HepG2 (cell line): ENCODE measurements around the gene VEPH1.

ENCODE experiments used
- EED ChIP-seq: sonication (generic); formaldehyde crosslinking; IDR thresholded peaks from 2 replicates; pipeline ENCODE4 v1.5.0; 2020; ENCODE audit warnings: mild to moderate bottlenecking, missing genetic modification reagents
- GABPB1 ChIP-seq: IDR thresholded peaks from 2 replicates; pipeline ENCODE4 v1.6.1; 2016; ENCODE audit warnings: mild to moderate bottlenecking, missing genetic modification reagents, moderate library complexity, missing compliant biosample characterization
- HOXA5 ChIP-seq: sonication (generic); formaldehyde crosslinking; IDR thresholded peaks from 2 replicates; pipeline ENCODE4 v1.4.0; 2020; ENCODE audit warnings: missing genetic modification reagents
- KDM3A ChIP-seq: IDR thresholded peaks from 2 replicates; pipeline ENCODE4 v1.6.1; 2018; ENCODE audit warnings: low read depth, missing compliant biosample characterization
- POLR2A ChIP-seq, 2 experiments: IDR thresholded peaks; 2 replicates each; pipeline ENCODE4 v1.6.1; 2011; ENCODE audit warnings: low read depth in 2 of 2, low read length in 2 of 2, mild to moderate bottlenecking in 1 of 2, moderate library complexity in 1 of 2; ENCODE audit not compliant: insufficient read depth in 1 of 2
- RBM39 ChIP-seq: fragments of 200-400 bp; formaldehyde crosslinking; IDR thresholded peaks from one replicate; pipeline ENCODE4 v1.6.1; 2018; ENCODE audit warnings: antibody characterized with exemption, mild to moderate bottlenecking, low read depth, low read length; ENCODE audit not compliant: poor library complexity, severe bottlenecking
- ZBTB33 ChIP-seq: sonication (generic); formaldehyde crosslinking; IDR thresholded peaks from 2 replicates; pipeline ENCODE4 v1.4.0; 2020; ENCODE audit warnings: missing genetic modification reagents

DNA sequence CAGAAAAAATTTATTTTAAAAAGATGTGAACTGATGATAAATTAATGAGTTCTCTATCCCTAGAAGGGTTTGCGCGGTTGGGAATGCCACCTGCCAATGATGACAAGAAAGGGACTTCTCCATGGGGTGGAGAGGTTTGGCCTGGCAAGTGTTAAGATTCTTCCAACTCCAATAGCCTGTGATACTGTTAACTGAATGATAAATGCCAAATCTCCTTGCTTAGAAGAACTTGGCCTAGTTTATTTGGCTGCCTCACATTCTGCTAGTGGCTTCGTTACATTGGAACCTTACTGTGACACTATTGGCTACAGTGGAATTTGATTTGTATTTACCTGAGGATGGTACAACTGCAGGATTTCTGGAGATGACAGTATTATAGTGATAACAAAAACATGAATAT is 251.5 kb downstream of the VEPH1 start:
- TF ChIP-seq KDM3A (no peak), RBM39 (no peak), POLR2A (IDR thresholded peaks at IDR 0.05; ENCODE audit: insufficient read depth in 1 of 2, low read depth in 2 of 2, low read length in 2 of 2) (no peak), HOXA5 (CRISPR knock-in tag) (no peak), ZBTB33 (no peak), EED (CRISPR knock-in tag) (no peak), GABPB1 (CRISPR knock-in tag) (no peak)
